B cell (primary cell): Measurements from ENCODE around the gene APBB3.

Experiments used
- CTCF ChIP-seq: fragments of 200-600 bp; IDR thresholded peaks from one replicate; pipeline ENCODE4 v1.8.0; 2022; ENCODE audit warnings: antibody characterized with exemption, mild to moderate bottlenecking
- EZH2 ChIP-seq: IDR thresholded peaks from 2 replicates; pipeline ENCODE4 v1.6.1; 2012; ENCODE audit warnings: borderline replicate concordance, low read depth, mild to moderate bottlenecking, moderate library complexity, low read length; ENCODE audit not compliant: insufficient read depth, poor library complexity, severe bottlenecking

- TF ChIP-seq CTCF (no peak), EZH2 (no peak)
These were observed 15.6 kb downstream of the APBB3 start for GRCh38 chr5:140548791-140549190.
